Prostate gland (tissue), 2 donors: ENCODE measurements around the gene TBX18.

Experiments used
- POLR2AphosphoS5 ChIP-seq: sonication (generic); formaldehyde crosslinking; IDR thresholded peaks from one replicate; pipeline ENCODE4 v1.6.1; 2017; ENCODE audit warnings: antibody characterized with exemption
- TF ChIP-seq, protein P1 (sequence below), 4 experiments: fragments of 200-600 bp in 2 of 4; fragments of 450-650 bp in 2 of 4; sonication (generic) in 2 of 4; IDR thresholded peaks; 1 replicate in 3 of 4; 2 replicates in 1 of 4; pipeline ENCODE4 v1.5.1; 2016 to 2019; ENCODE audit warnings: antibody characterized with exemption in 4 of 4, mild to moderate bottlenecking in 2 of 4, moderate library complexity in 2 of 4

DNA sequence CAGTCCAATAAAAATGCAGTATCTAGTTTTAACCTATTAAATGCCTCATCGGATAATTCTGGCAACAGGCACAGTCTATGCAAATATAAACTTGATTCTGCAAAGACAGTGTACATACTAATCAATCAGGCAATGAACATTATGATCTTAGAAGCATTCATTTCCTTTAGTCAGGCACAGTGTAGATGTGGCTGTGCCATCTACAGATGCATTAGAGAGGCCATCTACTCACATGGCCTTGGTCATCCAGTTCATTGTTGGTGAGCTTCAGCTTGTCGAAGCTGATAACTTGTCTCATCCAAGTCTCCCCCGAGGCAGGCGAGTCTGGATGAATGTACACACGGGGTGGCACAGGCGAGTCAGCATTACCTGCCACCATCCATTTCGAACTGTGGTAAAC is 7.9 kb downstream of the TBX18 start:
- TF ChIP-seq, protein P1, sequence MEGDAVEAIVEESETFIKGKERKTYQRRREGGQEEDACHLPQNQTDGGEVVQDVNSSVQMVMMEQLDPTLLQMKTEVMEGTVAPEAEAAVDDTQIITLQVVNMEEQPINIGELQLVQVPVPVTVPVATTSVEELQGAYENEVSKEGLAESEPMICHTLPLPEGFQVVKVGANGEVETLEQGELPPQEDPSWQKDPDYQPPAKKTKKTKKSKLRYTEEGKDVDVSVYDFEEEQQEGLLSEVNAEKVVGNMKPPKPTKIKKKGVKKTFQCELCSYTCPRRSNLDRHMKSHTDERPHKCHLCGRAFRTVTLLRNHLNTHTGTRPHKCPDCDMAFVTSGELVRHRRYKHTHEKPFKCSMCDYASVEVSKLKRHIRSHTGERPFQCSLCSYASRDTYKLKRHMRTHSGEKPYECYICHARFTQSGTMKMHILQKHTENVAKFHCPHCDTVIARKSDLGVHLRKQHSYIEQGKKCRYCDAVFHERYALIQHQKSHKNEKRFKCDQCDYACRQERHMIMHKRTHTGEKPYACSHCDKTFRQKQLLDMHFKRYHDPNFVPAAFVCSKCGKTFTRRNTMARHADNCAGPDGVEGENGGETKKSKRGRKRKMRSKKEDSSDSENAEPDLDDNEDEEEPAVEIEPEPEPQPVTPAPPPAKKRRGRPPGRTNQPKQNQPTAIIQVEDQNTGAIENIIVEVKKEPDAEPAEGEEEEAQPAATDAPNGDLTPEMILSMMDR (IDR thresholded peaks at IDR 0.05): no peak
- no peak for TF ChIP-seq POLR2AphosphoS5
